Dendritic cell treated with granulocyte-macrophage colony-stimulating factor and Interleukin-4, amounts not matched to agents 40 ng/mL and 50 ng/mL, for 4 days (primary cell): Measurements from ENCODE around the gene IGFBP5.

Experiments
- H3K27ac Mint-ChIP-seq: one replicate; pipeline ENCODE4 v1.8.0; 2022; ENCODE audit warnings: mild to moderate bottlenecking, mixed read lengths
- H3K27me3 Mint-ChIP-seq: one replicate; pipeline ENCODE4 v1.8.0; 2022; ENCODE audit warnings: mild to moderate bottlenecking, mixed read lengths
- H3K36me3 Mint-ChIP-seq: one replicate; pipeline ENCODE4 v1.8.0; 2022; ENCODE audit warnings: low read depth, mixed read lengths
- H3K4me1 Mint-ChIP-seq: one replicate; pipeline ENCODE4 v1.8.0; 2022; ENCODE audit warnings: low read depth, mixed read lengths
- H3K4me3 Mint-ChIP-seq: one replicate; pipeline ENCODE4 v1.8.0; 2022; ENCODE audit warnings: mild to moderate bottlenecking, moderate library complexity, mixed read lengths
- H3K9me3 Mint-ChIP-seq: one replicate; pipeline ENCODE4 v1.8.0; 2022; ENCODE audit warnings: mixed read lengths
- intact Hi-C: fragments of 100-400 bp; cut with micrococcal nuclease; formaldehyde crosslinking; loops from one replicate; pipeline ENCODE4 v1.15.0; 2022

Gene IGFBP5, protein sequence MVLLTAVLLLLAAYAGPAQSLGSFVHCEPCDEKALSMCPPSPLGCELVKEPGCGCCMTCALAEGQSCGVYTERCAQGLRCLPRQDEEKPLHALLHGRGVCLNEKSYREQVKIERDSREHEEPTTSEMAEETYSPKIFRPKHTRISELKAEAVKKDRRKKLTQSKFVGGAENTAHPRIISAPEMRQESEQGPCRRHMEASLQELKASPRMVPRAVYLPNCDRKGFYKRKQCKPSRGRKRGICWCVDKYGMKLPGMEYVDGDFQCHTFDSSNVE

DNA sequence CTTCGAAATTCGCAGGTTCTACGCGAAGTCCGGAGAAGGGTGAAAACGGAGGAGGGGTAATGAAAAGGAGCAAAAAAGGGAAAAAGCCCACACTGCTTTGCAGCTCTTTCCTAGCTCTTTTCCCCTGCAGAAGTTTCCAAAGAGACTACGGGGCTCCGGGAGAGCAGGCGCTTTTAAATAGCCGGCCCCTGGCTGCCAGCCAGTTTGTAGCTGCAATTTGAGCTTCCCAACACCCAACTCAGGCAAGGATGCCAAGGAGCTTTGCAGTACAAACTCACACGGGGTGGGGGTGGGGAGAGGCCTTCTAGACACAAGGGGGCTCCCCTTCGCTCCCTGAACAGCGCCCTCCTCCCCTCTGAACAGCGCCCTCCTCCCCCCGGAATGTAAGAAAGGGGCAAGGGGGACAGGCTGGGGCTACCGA is at the start of gene IGFBP5:
TSS of gene IGFBP5 (minus strand) at position 149 of the 421 bp plus-strand sequence. CDS start 774 bp downstream, outside the sequence.
- Mint-ChIP-seq H3K4me3 (peak within 1 kb of the TSS; percentile 54), H3K27ac (no peak within 1 kb of the TSS), H3K4me1 (peaks cover 31% of the 10 kb centered on the region), H3K36me3 (no peaks in the 10 kb centered on the region), H3K27me3 (peaks cover 75% of the 10 kb centered on the region), H3K9me3 (no peaks in the 10 kb centered on the region)
- intact Hi-C loops: no loop called here

- Mint-ChIP-seq H3K27me3 (peaks cover 5% of the 10 kb centered on the region), H3K36me3 (no peaks in the 10 kb centered on the region), H3K4me1 (no peaks in the 10 kb centered on the region), H3K4me3 (no peak overlapping the region), H3K9me3 (peaks cover 12% of the 10 kb centered on the region), H3K27ac (no peak overlapping the region)
- intact Hi-C loops: no loop called here
Measured at GRCh38 chr2:216743781-216744180, 48.4 kb upstream of the IGFBP5 start.

DNA sequence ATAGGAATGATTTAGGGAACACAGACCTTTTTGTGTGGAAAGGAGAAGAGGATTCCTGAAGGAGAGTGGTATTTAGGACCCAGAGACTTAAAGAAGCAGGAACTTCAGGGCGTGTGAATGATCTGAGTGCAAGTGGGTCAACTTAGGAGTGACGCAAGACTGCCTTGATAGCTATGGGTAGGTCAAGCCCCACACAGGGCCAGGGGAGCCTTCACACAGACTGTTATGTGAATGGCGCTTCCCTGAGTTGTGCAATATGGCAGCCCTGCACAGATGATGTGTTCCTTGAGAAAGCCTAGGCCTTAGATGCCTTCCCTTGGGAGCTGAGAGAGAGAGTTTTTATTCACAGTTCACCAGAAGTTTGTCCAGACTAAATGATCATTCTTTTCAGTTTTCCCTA is 47.1 kb upstream of the IGFBP5 start:
- Mint-ChIP-seq H3K4me3 (no peak overlapping the region), H3K4me1 (no peaks in the 10 kb centered on the region), H3K27ac (no peak overlapping the region), H3K9me3 (peaks cover 12% of the 10 kb centered on the region), H3K36me3 (no peaks in the 10 kb centered on the region), H3K27me3 (peaks cover 1% of the 10 kb centered on the region)
- intact Hi-C loops: no loop called here

GRCh38 chr2:216741223-216741593 is 45.9 kb upstream of the IGFBP5 start:
- H3K4me3 Mint-ChIP-seq: no peak overlapping the region
- peaks cover 6% of the 10 kb centered on the region for H3K27me3 Mint-ChIP-seq
- intact Hi-C loops: no loop called here
- H3K9me3 Mint-ChIP-seq: peaks cover 3% of the 10 kb centered on the region
- H3K4me1 Mint-ChIP-seq: no peaks in the 10 kb centered on the region
- H3K36me3 Mint-ChIP-seq: no peaks in the 10 kb centered on the region
- no peak overlapping the region for H3K27ac Mint-ChIP-seq

DNA sequence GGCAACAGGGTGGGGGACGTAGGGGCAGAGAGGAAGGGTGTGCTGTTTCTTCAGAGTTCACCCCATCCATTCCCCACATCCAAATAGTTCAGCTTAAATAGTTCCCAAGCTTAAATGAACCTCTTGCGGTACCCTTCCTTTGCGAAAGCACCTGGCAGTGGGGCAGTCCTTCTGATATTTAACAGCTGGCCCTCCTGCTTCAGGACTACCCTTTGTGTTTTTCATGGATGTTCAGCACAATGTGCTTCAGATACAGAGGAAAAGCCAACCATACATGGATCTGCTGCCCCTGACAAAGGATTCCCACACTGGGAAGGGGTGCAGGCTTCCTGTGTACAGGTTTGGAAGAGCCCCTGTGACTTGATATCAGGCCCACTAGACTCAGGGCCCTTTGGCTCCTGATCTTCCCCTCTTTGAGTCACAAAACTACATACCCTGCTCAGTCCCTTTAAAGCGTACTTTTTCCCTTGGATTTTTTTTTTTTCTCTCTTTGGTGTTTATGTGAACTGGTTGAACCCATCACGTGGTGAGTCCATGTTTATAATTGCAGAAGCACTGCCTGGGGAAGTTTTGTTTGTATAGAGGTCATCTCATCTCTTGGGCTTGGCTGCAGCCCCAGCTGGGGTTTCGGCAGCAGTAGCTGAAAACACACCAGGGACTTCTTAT is 45.3 kb upstream of the IGFBP5 start:
- H3K36me3 Mint-ChIP-seq: no peaks in the 10 kb centered on the region
- no peaks in the 10 kb centered on the region for H3K4me1 Mint-ChIP-seq
- no peaks in the 10 kb centered on the region for H3K9me3 Mint-ChIP-seq
- no peak overlapping the region for H3K27ac Mint-ChIP-seq
- peaks cover 6% of the 10 kb centered on the region for H3K27me3 Mint-ChIP-seq
- intact Hi-C loops: no loop called here
- H3K4me3 Mint-ChIP-seq: no peak overlapping the region

- Mint-ChIP-seq H3K36me3 (no peaks in the 10 kb centered on the region), H3K27me3 (peaks cover 6% of the 10 kb centered on the region), H3K27ac (no peak overlapping the region), H3K4me3 (no peak overlapping the region), H3K4me1 (no peaks in the 10 kb centered on the region), H3K9me3 (no peaks in the 10 kb centered on the region)
- intact Hi-C loops: no loop called here
Measured at GRCh38 chr2:216739035-216739434, 43.7 kb upstream of the IGFBP5 start.

DNA sequence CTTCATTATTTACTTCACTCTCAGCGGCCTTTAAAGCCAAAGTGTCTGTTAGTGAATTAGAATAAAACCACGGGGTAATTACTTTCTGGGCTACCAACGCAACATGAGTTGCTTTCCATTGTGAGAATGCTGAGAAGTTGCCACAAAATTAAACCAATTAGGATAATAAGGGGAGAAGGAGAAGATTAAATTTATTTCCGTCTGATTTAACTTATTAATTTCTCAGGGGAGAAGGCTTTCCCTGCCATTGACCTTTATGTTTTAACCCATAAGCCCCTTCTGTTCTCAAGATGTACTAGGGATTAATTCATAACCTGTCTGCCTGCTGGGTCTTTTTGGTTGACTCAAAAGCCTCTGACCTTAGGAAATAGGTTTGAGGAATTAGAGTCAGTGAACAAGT is 42.3 kb upstream of the IGFBP5 start:
- intact Hi-C loops: no loop called here
- H3K27ac Mint-ChIP-seq: no peak overlapping the region
- no peak overlapping the region for H3K4me3 Mint-ChIP-seq
- H3K27me3 Mint-ChIP-seq: peaks cover 6% of the 10 kb centered on the region
- no peaks in the 10 kb centered on the region for H3K4me1 Mint-ChIP-seq
- no peaks in the 10 kb centered on the region for H3K9me3 Mint-ChIP-seq
- H3K36me3 Mint-ChIP-seq: no peaks in the 10 kb centered on the region

DNA sequence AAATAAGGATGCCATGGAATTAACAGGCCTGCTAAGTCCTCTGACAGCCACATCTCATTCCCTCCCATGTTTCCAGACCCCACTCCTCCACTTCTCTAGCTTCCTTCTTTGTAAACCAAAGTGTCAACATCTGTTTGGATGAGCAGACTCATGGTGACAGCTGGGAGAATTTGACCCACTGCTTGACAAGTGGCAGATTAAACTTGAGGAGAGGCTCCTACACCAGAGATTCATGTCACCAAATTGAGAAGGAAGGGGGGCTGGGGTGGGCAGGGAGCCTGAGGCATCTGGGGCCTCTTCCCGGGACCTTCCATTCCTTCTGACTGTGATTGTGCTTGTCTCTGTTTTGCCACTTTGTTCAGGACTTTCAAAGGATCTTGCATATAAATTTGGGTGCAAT is 41.0 kb upstream of the IGFBP5 start:
- Mint-ChIP-seq H3K27ac (no peak overlapping the region), H3K27me3 (peaks cover 7% of the 10 kb centered on the region)

DNA sequence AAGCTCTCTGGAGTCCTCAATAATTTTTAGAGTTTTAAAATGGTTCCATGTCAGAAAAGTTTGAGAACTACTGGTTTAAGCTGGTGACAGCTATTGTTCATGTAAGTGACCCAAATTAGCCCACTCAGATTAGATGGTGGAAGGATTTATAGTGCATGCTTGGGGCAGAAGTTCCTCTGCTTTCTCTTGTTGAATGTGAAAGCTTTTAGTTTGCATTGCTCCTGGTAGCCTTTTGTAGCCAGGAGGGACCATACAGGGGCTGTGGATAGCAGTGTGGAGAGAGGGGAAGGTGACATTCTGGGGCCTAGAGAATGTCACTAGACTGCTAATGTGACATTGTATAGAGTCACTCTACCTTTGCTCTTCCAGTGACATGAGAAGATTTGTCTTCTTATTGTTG is 40.3 kb upstream of the IGFBP5 start:
- Mint-ChIP-seq H3K4me1 (no peaks in the 10 kb centered on the region), H3K36me3 (no peaks in the 10 kb centered on the region), H3K27ac (no peak overlapping the region), H3K9me3 (no peaks in the 10 kb centered on the region), H3K4me3 (no peak overlapping the region), H3K27me3 (peaks cover 11% of the 10 kb centered on the region)
- intact Hi-C loops: no loop called here

More for the DNA sequence above, 41.0 kb upstream of the IGFBP5 start:
- intact Hi-C loops: no loop called here
- Mint-ChIP-seq H3K36me3 (no peaks in the 10 kb centered on the region), H3K9me3 (no peaks in the 10 kb centered on the region), H3K4me1 (no peaks in the 10 kb centered on the region), H3K4me3 (no peak overlapping the region)

DNA sequence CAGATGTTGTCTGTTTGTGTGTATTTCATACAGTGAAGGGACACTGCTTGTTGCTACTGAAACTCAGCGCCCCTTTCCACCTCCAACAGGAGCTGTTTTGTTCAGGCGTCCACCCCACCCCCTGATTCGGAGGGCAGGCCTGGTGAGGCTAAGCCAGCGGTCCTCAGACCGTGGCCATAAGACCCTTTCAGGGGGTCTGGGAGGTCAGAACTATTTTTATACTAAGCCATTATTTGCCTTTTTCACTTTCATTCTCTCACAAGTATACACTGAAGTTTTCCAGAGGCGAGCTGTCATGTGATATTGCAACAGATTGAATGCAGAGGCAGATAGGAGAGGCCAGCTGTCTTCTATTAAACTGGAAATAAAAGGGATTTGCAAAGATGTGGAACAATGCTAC is 39.7 kb upstream of the IGFBP5 start:
- Mint-ChIP-seq H3K9me3 (no peaks in the 10 kb centered on the region), H3K4me1 (no peaks in the 10 kb centered on the region), H3K36me3 (no peaks in the 10 kb centered on the region), H3K4me3 (no peak overlapping the region), H3K27ac (no peak overlapping the region), H3K27me3 (peaks cover 11% of the 10 kb centered on the region)
- intact Hi-C loops: no loop called here

DNA sequence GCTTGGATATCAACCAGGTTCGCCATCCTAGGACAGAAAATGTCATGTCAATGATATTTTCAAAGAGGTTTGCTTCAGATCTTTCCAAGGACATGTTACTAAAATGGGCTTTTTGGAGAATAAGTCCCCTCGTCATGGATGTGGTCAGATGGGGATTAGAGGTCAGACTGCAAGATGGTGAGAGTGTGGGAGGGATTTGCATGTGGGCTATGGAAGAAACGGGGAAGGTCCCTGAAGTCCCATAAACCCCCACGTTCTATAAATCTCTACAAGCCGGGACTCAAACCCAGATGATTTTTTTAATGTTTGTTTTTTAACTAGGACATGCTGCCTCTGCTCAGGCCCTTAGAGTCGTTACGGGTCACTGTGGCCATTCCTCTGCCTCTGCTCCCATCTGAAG is 37.7 kb upstream of the IGFBP5 start:
- Mint-ChIP-seq H3K36me3 (no peaks in the 10 kb centered on the region), H3K27me3 (peaks cover 11% of the 10 kb centered on the region)
- intact Hi-C loops: no loop called here

GRCh38 chr2:216732334-216732733 is 37.0 kb upstream of the IGFBP5 start:
- H3K36me3 Mint-ChIP-seq: no peaks in the 10 kb centered on the region
- intact Hi-C loops: no loop called here
- no peak overlapping the region for H3K27ac Mint-ChIP-seq
- H3K27me3 Mint-ChIP-seq: peaks cover 11% of the 10 kb centered on the region
- no peaks in the 10 kb centered on the region for H3K9me3 Mint-ChIP-seq
- no peaks in the 10 kb centered on the region for H3K4me1 Mint-ChIP-seq
- no peak overlapping the region for H3K4me3 Mint-ChIP-seq

More for the DNA sequence above, 37.7 kb upstream of the IGFBP5 start:
- Mint-ChIP-seq H3K9me3 (no peaks in the 10 kb centered on the region), H3K4me3 (no peak overlapping the region), H3K4me1 (no peaks in the 10 kb centered on the region), H3K27ac (no peak overlapping the region)

DNA sequence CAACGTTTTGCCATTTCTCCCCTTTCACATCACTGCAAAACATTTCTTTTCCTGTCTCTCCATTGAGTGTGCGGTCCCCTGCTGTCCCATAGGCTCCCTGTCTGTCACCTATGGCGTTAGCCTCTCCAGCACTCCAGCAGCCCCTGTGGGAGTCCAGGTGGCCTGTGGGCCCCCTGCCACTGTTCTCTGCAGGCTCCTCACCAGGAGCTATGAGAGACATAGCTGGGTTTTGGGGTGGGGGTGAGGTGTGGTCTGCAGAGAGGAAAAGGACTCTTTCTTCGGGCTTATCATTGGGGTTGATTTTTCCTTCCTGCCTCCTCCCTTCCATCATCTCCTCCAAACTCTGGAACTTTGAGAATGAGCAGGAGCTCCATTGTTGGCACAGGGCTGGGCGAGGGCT is 36.1 kb upstream of the IGFBP5 start:
- no peak overlapping the region for H3K27ac Mint-ChIP-seq
- H3K27me3 Mint-ChIP-seq: peaks cover 7% of the 10 kb centered on the region
- H3K4me3 Mint-ChIP-seq: no peak overlapping the region
- no peaks in the 10 kb centered on the region for H3K9me3 Mint-ChIP-seq
- no peaks in the 10 kb centered on the region for H3K36me3 Mint-ChIP-seq
- H3K4me1 Mint-ChIP-seq: no peaks in the 10 kb centered on the region
- intact Hi-C loops: no loop called here

GRCh38 chr2:216730871-216731270 is 35.5 kb upstream of the IGFBP5 start:
- Mint-ChIP-seq H3K4me1 (no peaks in the 10 kb centered on the region), H3K4me3 (no peak overlapping the region), H3K27me3 (peaks cover 7% of the 10 kb centered on the region), H3K36me3 (no peaks in the 10 kb centered on the region), H3K9me3 (no peaks in the 10 kb centered on the region), H3K27ac (no peak overlapping the region)
- intact Hi-C loops: no loop called here
